Coronary artery (tissue), 2 donors: ENCODE measurements around the gene HOXB1.

ENCODE experiments used
- DNase-seq: peaks from one replicate; pipeline ENCODE4 v3.0.0-alpha.2; 2017; ENCODE audit warnings: low spot score
- H3K27ac ChIP-seq, 2 donors: fragments of 200-600 bp; sonication (generic); one replicate each; pipeline ENCODE4 v1.5.1; 2016 to 2019
- H3K4me3 ChIP-seq: fragments of 200-600 bp; sonication (generic); 2 replicates; pipeline ENCODE4 v1.5.1; 2016; ENCODE audit warnings: mild to moderate bottlenecking, moderate library complexity
- CTCF ChIP-seq: fragments of 200-600 bp; sonication (generic); IDR thresholded peaks from one replicate; pipeline ENCODE4 v1.5.1; 2019; ENCODE audit warnings: antibody characterized with exemption

HOXB1 gene

GRCh38 chr17:48504953-48505352, 25.9 kb downstream of the HOXB1 start:
- Histone ChIP-seq H3K4me3 (no peak overlapping the region), H3K27ac (no peak overlapping the region)
- no peak for DNase-seq
- TF ChIP-seq CTCF: no peak

- TF ChIP-seq CTCF: no peak
- no peak for DNase-seq
- no peak overlapping the region for H3K27ac ChIP-seq
- no peak overlapping the region for H3K4me3 ChIP-seq
Observed at GRCh38 chr17:48503747-48504146, 27.1 kb downstream of the HOXB1 start.

- DNase-seq: no peak
- no peak for TF ChIP-seq CTCF
- Histone ChIP-seq H3K4me3 (no peak overlapping the region), H3K27ac (no peak overlapping the region)
Observed at GRCh38 chr17:48502901-48503300, 27.9 kb downstream of the HOXB1 start.

- no peak overlapping the region for H3K27ac ChIP-seq
- DNase-seq: no peak
- TF ChIP-seq CTCF: no peak
- H3K4me3 ChIP-seq: no peak overlapping the region
Observed at GRCh38 chr17:48502312-48502711, 28.5 kb downstream of the HOXB1 start.

- Histone ChIP-seq H3K4me3 (no peak overlapping the region), H3K27ac (no peak overlapping the region)
- no peak for TF ChIP-seq CTCF
- DNase-seq: no peak
Observed at GRCh38 chr17:48500435-48501426, 30.1 kb downstream of the HOXB1 start.

- DNase-seq: no peak
- no peak overlapping the region for H3K27ac ChIP-seq
- H3K4me3 ChIP-seq: no peak overlapping the region
- TF ChIP-seq CTCF: no peak
Observed at GRCh38 chr17:48499735-48500434, 30.9 kb downstream of the HOXB1 start.
